Activated CD8-positive, alpha-beta memory T cell treated with anti-CD3 and anti-CD28 coated beads for 1 hour (primary cell): ENCODE results near the gene PRRT1B.

ENCODE experiments used
- DNase-seq, 2 donors: peaks; one replicate each; pipeline ENCODE4 v3.0.0-alpha.2; 2020; ENCODE audit warnings: low read depth in 1 of 2; ENCODE audit errors: extremely low read depth in 1 of 2

The PRRT1B gene

DNA sequence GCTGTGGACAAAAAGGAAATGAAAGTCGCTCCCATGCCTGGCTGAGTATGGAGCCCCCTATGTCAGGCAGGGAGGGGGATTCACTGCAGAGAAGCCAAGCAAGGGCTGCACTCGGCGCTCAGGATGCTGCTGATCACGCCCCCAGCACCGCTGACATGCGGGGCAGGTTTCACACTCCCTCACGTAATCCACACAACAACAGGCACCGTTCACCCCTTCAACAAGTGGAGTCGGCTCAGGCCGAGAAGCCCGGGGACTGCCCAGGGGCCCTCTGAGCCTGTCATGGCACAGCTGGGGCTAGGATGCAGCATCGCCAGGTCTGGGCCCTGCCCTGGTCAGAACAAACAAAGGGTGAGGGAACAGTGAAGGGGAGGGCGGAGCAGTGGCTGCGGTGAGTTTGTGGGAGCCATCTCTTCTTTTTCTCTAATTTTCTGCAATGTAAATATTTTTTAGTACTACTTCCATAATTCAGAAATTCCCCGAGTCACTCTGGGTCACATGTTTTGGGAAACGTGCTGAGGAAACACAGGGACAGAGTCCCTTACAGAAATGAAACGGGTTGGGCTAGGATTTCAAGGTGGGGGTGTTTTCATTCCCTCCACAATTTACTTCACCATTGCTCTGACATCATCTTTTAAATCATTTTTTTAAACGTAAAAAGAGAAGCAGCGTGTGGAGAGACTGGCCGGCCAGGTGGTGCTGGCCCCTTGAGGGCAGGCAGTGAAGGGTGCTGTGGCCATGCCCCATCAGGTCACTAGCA, 49.8 kb downstream of the PRRT1B start:
- no peak for DNase-seq

DNA sequence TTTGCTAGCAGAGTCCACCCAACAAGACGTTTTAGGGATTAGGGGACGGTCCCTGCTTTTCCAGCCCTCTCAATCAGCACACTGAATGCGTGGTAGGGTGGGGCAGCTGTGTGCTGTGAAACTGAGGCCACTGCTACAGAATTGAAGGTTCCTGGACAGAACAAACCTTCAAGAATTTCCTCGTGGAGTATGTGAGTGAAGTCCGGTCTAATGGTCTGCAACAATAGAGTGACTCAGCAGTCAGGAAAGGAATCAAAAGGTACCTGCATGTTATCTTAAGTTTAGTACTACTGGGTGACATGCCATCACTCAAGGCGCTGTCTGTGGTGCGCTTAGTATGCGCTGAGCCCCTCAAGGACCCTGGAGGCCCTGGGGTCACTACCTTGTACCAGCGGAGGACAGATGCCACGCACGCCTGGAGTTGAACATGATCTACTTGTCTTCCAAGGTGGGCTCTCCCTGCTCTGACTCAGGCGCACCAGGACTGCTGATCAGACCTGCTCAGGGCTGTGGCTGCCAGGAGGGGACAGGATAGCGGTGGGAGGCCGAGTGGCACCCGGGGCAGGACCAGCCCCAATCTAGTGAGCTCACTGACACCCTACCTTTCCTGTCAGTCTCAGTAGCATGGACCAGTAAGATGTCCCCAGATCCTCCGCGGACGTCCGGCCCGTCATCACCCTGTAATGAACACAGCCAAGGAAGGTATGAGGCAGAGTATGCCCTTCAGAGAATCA, 50.5 kb downstream of the PRRT1B start:
- no peak for DNase-seq

DNA sequence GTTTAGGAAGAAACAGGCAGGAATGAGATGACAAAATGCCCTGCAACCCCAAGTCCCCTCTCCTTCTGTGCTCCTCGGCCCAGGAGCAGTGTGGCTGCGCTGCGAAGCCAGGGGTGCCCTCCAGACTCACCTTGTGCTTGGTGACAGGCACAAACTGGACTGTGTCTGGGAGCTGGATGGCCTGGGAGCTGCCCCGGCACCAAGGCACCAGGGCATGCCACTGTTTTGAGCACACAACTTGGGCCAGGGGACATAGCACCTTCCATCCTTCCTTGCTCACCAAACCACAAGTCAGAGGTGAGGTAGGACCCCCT, 51.1 kb downstream of the PRRT1B start:
- no peak for DNase-seq

DNA sequence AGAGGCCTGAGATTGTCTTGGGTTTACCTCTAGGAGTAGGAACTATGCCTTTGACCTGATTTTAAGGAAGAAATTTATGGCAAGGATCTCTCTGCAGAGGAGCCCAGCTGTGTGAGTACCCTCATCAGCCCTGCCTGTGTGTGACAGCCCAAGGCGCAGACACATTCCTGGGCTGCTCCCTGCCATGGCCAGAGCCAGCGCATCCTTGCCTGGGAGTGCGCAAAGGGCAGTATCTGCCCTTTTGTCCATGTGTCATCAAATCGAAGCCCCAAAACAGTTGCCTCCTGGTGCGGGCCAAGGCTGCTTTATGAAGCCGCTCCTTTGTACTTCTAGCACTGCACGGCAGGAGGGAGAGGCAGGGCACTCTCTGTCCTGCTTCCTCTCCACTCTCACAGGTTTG, 51.9 kb downstream of the PRRT1B start:
- no peak for DNase-seq

DNA sequence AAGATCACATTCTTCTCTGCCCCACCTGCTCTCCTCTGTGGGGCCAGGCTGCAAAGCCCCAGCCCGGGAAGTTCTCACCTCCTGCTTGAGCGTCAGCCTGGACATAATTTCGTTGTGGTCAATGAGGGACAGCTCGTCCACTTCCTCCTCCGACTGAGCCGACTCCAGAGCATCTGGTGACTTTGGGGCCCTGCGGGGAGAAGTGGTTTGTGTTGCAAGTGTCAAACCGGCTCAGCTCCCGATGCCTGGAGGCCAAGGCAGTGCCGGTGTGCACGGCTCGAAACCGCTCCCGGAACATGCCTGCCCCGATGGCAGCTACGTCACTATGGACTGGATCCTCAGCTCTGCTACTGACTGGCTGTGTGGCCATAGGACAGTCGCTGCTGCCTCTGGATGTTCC, 52.8 kb downstream of the PRRT1B start:
- no peak for DNase-seq

DNA sequence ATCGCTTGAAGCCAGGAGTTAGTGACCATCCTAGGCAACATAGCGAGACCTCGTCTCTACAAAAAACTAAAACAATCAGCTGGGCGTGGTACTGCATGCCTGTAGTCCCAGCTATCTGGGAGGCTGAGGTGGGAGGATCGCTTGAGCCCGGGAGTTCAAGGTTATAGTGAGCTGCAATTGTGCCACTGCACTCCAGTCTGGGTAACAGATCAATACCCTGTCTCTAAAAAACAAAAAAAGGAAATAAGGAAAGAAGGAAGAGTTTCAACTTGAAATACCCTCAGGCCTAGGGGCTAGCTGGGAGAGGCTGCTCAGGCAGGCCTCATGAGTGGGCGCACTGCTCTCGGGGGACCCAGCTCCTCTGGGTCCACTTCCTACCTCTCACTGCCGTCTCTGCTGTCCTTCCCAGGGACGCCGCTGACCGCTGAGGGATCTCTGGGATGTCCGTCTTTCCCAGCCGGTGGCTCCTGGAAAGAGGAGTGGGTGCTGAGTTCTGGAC, 56.4 kb downstream of the PRRT1B start:
- DNase-seq = no peak

DNA sequence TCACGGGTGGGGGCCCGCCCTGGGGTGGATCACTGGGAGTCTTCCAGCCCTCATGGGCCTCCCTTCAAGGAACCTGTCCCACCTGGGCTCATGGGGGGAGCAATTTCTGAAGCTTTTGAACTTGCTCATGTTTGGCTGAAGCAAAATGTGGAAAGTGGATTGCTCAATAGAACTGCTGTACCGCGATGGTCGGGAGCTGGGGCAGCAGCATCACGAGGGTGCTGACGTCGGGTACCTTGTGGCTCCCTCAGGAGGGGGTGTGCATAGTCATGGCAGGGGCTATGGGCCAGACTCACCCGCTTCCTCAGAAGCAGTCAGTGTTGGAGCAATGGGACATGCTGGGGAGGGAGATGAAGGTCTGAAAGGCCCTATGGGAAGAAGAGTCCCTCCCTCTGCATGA, 57.9 kb downstream of the PRRT1B start:
- DNase-seq = no peak

DNA sequence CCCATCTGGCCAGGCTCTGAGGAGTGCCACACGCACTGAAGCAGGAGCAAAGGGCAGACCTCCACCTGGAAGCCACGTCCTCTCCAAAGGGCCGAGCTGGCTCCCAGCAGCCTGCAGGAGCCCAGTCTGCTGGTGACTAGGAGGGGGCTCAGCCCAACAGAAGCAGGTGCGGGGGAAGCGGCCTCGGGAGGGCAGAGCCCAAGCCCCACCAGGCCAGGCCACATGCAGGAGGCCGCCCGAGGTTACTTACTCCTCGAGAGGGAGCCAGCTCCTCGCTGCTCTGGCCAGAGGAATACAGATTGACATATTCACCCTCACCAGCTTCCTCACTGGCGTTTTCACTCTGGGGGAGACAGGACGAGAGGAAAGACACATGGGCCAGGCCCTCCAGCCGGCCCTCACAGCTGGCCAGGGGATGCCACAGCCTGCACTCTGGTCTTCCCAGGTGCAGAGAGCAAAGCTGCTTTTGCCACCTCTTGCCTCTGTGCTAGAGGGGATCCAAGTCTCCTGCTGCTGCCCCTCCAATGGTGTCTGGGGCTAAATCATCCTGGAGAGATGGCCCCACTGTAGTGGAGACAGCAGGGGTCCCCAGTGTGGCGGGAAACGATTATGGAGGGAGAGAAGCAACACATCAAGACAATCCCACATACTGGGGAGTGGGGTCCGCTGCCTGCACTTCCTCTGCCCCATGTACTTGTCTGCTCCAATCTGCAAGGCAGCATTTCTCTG, 58.6 kb downstream of the PRRT1B start:
- DNase-seq = no peak

DNA sequence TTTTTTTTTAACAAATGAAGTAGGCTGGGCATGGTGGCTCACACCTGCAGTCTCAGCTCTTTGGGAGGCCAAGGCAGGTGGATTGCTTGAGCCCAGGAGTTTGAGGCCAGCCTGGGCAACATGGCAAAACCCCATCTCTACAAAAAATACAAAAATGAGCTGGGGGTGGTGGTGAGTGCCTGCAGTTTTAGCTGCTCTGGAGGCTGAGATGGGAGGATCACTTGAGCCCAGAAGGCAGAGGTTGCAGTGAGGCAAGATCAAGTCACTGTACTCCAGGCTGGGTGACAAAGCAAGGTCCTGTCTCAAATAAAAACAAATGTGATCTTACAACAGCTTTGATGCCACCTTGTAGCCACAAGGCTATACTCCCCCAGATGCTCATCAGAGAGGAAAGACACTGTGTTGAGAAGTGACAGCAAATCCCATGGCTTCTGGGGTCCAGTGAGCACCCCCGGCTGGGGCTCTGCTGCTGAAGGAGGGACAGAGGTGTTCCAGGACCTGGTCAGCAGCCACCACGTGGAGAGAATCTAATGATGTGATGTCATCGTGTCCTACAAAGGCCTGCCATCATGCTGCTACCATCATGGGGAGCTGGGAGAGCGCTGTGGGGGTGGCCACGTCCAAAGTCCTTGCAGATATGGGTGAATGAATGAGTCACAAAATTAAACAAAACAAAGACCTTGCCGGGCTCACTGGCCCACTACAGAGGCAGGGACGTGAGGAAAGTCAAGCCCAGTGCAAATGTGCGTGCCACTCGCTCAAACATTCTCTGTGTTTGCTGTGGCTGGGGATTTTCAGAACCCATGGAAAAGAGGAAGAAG, 60.7 kb downstream of the PRRT1B start:
- no peak for DNase-seq

DNA sequence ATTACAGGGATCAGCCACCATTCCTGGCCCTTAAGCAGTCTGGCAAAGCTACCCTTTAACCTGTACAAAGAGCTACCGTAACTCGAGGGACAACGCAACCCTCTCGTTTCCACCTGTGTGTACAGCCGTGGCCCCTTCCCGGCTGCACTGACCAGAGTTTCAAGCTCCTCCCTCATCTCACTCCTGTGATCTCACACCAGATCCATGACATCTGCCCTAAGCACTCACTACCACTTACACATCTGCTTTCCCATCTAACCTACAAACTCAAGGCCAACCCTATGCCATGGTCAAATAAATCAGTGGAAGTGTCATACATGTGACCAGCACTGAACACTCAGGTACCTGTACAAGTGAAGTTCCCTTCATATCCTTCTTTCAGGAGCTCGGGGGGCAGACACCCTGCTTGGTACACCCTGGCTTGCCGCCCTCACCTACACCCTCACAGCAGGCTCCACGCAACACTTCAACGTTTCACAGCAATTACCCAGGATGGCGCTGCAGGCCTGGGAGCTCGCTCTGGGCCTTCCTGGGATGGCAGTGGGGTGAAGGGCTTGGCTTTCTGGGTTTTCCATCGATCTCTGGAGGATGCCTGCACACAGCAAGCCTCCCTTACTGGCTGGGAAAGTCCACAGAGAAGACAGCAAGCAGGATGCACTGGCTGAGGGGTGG, 61.7 kb downstream of the PRRT1B start:
- no peak for DNase-seq

DNA sequence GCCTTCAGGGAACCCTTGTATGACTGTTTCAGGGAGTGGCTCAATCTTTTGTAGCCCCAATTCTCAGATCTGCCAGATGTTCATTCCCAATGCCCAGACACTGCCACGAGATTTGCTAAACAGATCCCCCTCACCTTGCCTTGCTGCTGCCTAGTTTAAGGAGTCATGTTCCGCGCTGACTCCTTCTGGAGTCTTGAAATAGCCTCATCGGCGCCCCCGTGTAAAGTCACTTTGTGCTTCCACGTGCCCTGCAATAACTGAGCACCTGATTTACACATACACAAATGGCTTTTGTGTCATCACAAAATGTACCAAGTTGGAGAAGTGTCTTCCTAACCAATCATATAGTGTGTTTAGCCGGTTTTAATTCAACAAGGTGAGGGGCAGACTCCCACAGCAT, 62.3 kb downstream of the PRRT1B start:
- no peak for DNase-seq

DNA sequence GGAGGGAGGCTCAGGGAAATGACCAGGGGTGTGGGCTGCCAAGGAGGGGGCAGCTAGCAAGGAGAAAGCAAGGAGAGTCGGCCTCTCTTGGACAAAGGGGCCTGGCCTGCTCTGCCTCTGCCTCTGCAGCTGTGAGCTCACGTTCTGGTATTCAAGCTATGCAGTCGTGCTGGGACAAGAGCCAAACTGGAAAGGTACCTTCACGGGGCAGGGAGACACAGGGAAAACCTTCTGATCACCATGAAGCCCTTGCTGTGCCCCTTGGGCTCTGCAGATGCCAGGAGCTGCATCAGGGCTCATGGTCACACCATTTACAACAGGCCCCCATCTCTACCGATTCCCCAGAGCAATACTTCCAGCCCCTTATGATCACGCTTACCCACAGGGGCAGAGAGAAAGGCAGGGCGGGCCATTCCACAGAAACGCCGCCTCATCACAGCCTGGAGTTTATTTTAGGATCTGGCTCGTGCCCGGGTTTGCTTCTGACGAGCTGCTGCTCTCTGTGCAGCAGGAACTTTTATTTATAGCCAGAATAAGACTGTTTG, 63.2 kb downstream of the PRRT1B start:
- no peak for DNase-seq
